HG03064 (cell line): ENCODE data around the gene INHBB.
"Not testable (repeated sequence)": the region's sequence is repeated elsewhere in the genome, so short reads cannot be mapped to it uniquely, and the experiment has no call there.

ENCODE experiments used
- ATAC-seq: cut with Tn5 transposase; IDR thresholded peaks from one replicate; pipeline ENCODE4 v1.9.1; 2021; ENCODE audit warnings: low read depth; ENCODE audit not compliant: unreplicated experiment

The INHBB gene

GRCh38 chr2:120315367-120316033 is 30.4 kb upstream of the INHBB start:
- no peak for ATAC-seq

GRCh38 chr2:120316071-120316470 is 29.9 kb upstream of the INHBB start:
- ATAC-seq = no peak

DNA sequence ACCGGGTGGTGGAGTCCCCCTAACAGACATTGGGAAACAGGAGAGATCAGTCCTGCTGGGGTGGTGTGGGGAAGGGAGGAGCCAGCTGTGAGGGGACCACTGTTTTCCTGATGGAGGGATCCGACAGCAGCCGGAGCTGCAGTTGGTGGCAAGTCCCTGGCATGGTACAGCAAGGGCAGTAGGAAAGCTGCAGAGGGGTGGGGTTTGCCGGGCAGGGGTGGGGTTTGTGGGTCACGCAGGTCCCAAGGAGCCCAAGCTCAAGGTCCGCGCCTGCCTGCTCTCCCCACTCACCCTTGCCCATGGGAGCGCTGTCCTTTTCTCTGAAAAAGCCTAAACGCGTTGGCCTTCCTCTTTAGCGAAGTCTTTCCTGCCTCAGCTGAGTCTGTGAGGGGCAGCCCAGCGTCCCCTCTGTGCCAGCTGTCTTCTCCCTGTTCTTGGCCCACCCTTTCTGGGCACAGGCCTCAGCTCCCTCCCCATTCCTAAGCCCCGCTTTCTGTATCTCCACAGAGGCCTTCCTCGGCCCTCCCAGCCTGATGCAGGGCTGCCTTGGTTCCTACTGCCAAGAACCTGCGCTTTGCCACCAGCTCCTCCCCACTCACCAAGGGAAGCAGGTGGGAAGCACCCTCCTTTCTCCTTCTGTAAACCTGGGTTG is 29.3 kb upstream of the INHBB start:
- ATAC-seq = no peak

DNA sequence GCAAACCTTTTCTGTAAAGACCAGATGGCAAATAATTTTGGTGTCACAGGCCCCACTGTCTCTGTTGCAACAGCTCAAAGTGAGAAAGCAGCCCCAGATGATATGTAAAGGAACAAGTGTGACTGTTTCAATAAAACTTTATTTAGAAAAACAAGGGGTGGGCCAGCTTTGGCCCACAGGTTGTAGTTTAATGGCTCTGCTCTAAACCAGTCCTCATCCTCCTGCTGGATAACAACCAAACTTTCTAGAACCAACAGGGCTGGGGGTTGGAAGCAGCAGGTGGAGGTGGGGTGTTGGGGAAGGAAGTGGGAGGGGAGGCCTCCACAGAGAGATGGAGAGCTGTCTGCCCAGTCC is 28.8 kb upstream of the INHBB start:
- ATAC-seq = no peak

- no peak for ATAC-seq
Observed at GRCh38 chr2:120317916-120318315, 28.0 kb upstream of the INHBB start.

- no peak for ATAC-seq
Observed at GRCh38 chr2:120318626-120319025, 27.3 kb upstream of the INHBB start.

DNA sequence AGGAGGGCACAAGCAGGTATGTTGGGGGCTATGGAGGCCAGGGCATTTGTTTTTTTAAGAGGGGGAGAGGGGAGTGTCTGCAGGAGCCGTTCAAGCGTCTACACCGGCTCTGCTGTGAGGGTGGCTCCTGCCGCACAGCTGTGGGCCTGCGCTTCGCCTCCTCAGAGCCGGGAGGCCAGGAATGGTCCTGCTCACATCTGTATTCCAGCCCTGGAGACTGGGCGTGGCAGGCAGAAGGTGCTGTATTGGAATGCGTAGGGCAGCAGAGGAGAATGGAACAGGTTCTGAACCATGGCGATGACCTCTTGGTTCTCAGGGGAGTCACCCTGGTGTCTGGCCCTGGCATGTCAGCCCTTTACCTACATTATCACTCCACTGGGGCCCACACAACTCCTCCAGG is 26.8 kb upstream of the INHBB start:
- ATAC-seq = no peak

GRCh38 chr2:120319686-120320317 is 26.1 kb upstream of the INHBB start:
- no peak for ATAC-seq

GRCh38 chr2:120320318-120320851 is 25.6 kb upstream of the INHBB start:
- ATAC-seq = no peak

GRCh38 chr2:120320887-120321556 is 24.9 kb upstream of the INHBB start:
- not testable (repeated sequence) for ATAC-seq

GRCh38 chr2:120321721-120322284 is 24.1 kb upstream of the INHBB start:
- no peak for ATAC-seq

- ATAC-seq = no peak
Observed at GRCh38 chr2:120322329-120322728, 23.6 kb upstream of the INHBB start.

GRCh38 chr2:120323214-120323613 is 22.7 kb upstream of the INHBB start:
- ATAC-seq = no peak

GRCh38 chr2:120323807-120324399 is 22.0 kb upstream of the INHBB start:
- no peak for ATAC-seq

DNA sequence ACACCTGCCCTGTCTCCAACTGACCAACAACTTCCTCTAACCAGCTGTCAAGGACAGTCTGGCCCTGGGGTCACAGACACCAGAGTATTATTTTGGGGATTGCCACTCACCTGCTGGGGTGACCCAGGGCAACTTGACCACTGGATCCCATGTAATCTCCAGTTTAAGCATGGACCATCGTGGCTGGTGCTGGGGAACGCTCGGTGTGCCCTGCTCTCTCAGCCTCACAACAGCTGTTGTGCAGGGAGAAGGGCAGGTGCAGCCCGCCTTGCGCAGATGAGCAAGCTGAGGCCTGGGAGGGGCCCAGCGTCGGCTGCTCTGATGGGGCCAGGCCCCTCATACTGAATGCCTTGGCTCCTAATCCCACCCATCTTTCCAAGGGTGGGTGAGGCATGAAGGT is 21.0 kb upstream of the INHBB start:
- no peak for ATAC-seq

DNA sequence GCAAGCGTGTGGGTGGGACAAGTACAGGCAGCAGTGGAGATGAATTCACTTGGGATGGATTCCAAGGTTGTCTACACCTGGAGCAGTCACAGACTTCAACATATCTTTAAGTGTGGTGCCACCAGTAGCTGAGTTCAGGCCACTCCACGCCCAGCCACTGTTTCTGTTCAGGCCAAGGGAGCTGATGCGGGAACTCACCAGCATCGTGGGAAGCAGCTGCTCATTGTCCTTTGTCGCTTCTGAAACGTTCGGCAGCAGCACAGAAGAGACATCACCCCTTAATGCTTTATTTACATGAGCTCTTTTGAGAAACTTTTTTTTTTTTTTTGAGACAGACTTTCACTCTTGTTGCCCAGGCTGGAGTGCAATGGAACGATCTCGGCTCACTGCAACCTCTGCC is 19.9 kb upstream of the INHBB start:
- ATAC-seq = no peak

DNA sequence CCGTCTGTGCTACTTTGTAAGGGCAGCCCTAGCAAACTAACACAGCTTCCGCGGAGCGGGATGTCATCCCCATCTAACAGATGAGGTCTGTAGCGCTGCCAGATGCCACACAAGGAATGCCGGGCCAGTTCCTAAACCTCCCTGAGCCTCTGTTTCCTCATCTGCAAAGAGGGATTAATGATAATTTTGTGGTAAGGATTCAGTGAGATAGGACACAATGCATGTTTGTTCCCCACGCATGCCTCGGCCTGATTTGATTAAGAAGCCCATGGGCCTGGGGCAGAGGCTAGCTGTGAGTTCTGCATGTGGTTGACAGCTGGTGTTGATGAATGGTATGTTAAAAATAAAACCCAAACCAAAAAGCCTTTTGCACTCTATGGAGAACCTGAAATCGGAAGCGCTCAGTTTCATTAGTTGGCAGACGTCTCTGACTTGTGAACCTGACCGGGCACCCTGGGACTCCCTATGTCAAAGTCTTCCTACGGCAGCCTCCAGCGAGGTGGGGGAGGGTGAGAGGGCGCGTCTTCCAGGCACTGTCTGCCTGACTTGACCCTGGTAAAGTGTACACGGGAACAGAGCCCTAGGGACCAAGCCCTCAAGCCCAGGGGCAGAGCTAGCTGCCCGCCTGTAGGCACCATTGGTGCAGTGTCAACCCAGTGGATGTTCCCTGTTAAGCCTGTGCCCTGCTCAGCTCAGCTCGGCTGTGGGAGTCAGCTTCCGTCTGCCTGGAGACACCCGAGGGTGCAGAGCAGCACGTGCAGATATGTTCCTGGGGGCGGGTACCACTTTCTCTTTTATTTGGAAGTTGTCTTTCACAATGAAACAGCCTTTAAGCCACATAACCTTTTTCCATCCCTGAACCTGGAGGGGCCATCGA is 14.8 kb upstream of the INHBB start:
- no peak for ATAC-seq

- no peak for ATAC-seq
Observed at GRCh38 chr2:120331903-120332302, 14.0 kb upstream of the INHBB start.

GRCh38 chr2:120332384-120332783 is 13.6 kb upstream of the INHBB start:
- ATAC-seq = no peak

GRCh38 chr2:120334068-120334467 is 11.9 kb upstream of the INHBB start:
- ATAC-seq = no peak
